Measurements from ENCODE around the gene OBSCN. TPM values are rescaled to one million over a fixed set of nuclear protein-coding genes. Genes with fewer than 3 reads are reported as not detected.
"Not testable (repeated sequence)": the region's sequence is repeated elsewhere in the genome, so short reads cannot be mapped to it uniquely, and the experiment has no call there.

OBSCN gene
- total and polyA plus RNA-seq, 2 donors (not counting 1 experiment from before 2014, with no cell fraction given): 10.0 to 63.9 TPM

- ChIA-PET CTCF (no interaction called here), POLR2A (no interaction called here)
- Histone ChIP-seq H2AFZ (ENCODE audit: insufficient read depth, low read depth, low read length, poor library complexity, severe bottlenecking) (no peak overlapping the region), H3K27me3 (replicated peaks in 1 of 4; ENCODE audit: control extremely low read depth in 1 of 4, control insufficient read depth in 3 of 4, insufficient read depth in 4 of 4, low read length in 3 of 4) (no peaks in the 10 kb centered on the region), H3K4me1 (ENCODE audit: control insufficient read depth in 2 of 2, insufficient read depth in 2 of 2, low read length in 2 of 2) (no peaks in the 10 kb centered on the region), H4K20me1 (ENCODE audit: control insufficient read depth, insufficient read depth, low read length, poor library complexity, severe bottlenecking) (no peaks in the 10 kb centered on the region), H3K36me3 (replicated peaks in 1 of 2; ENCODE audit: control extremely low read depth in 1 of 2, control insufficient read depth in 1 of 2, extremely low read depth in 1 of 2, insufficient read depth in 2 of 2, low read length in 1 of 2) (peaks cover 0 to 8% of the 10 kb centered on the region in 2 experiments), H3K4me2 (replicated peaks; ENCODE audit: low read depth, low read length, poor library complexity, severe bottlenecking) (no peak overlapping the region), H3K9ac (ENCODE audit: low read length) (no peak overlapping the region), H3K79me2 (ENCODE audit: control insufficient read depth, insufficient read depth, low read length) (no peaks in the 10 kb centered on the region), H3K27ac (ENCODE audit: low read length in 2 of 2) (no peak overlapping the region), H3K4me3 (ENCODE audit: control extremely low read depth in 1 of 5, extremely low read depth in 1 of 5, insufficient read depth in 1 of 5, low read depth in 2 of 5, low read length in 4 of 5) (no peak overlapping the region), H3K9me3 (ENCODE audit: control extremely low read depth in 1 of 3, control insufficient read depth in 2 of 3, insufficient read depth in 1 of 3, low read length in 2 of 3) (peaks cover 2 to 44% (median 36%) of the 10 kb centered on the region in 3 donors)
- 95% methylated on average over 5 of the region's 7 CpGs for WGBS (ENCODE audit: insufficient coverage)
- Mint-ChIP-seq H3K4me1 (no peaks in the 10 kb centered on the region), H3K9me3 (ENCODE audit: insufficient read depth) (peaks cover 30% of the 10 kb centered on the region), H3K27ac (no peak overlapping the region), H3K4me3 (no peak overlapping the region), H3K27me3 (no peaks in the 10 kb centered on the region)
- no peak for DNase-seq
- intact Hi-C loops (cut with micrococcal nuclease): no loop called here
- no peak for TF ChIP-seq EZH2 (IDR thresholded peaks at IDR 0.05; ENCODE audit: borderline replicate concordance, insufficient read depth, low read depth, low read length, poor library complexity, severe bottlenecking)
- no peak for TF ChIP-seq CTCF (IDR thresholded peaks at IDR 0.05)
- ATAC-seq (ENCODE audit: low read depth): no peak
Observed at GRCh38 chr1:228243093-228243492, 35.2 kb downstream of the OBSCN start.

- peaks cover 2 to 44% (median 36%) of the 10 kb centered on the region in 3 donors for H3K9me3 ChIP-seq (ENCODE audit: control extremely low read depth in 1 of 3, control insufficient read depth in 2 of 3, insufficient read depth in 1 of 3, low read length in 2 of 3)
- H3K9me3 Mint-ChIP-seq (ENCODE audit: insufficient read depth): peaks cover 30% of the 10 kb centered on the region
- H3K27ac Mint-ChIP-seq; H4K20me1 ChIP-seq (ENCODE audit: control insufficient read depth, insufficient read depth, low read length, poor library complexity, severe bottlenecking); H2AFZ ChIP-seq (ENCODE audit: insufficient read depth, low read depth, low read length, poor library complexity, severe bottlenecking); ATAC-seq (ENCODE audit: low read depth); H3K4me2 ChIP-seq (replicated peaks; ENCODE audit: low read depth, low read length, poor library complexity, severe bottlenecking); H3K27ac ChIP-seq (ENCODE audit: low read length in 2 of 2); H3K9ac ChIP-seq (ENCODE audit: low read length); H3K27me3 ChIP-seq (replicated peaks in 1 of 4; ENCODE audit: control extremely low read depth in 1 of 4, control insufficient read depth in 3 of 4, insufficient read depth in 4 of 4, low read length in 3 of 4); H3K36me3 ChIP-seq (replicated peaks in 1 of 2; ENCODE audit: control extremely low read depth in 1 of 2, control insufficient read depth in 1 of 2, extremely low read depth in 1 of 2, insufficient read depth in 2 of 2, low read length in 1 of 2); intact Hi-C loops (cut with micrococcal nuclease); H3K4me1 ChIP-seq (ENCODE audit: control insufficient read depth in 2 of 2, insufficient read depth in 2 of 2, low read length in 2 of 2); H3K79me2 ChIP-seq (ENCODE audit: control insufficient read depth, insufficient read depth, low read length); H3K4me3 Mint-ChIP-seq; H3K27me3 Mint-ChIP-seq; DNase-seq; H3K4me1 Mint-ChIP-seq; H3K4me3 ChIP-seq (ENCODE audit: control extremely low read depth in 1 of 5, extremely low read depth in 1 of 5, insufficient read depth in 1 of 5, low read depth in 2 of 5, low read length in 4 of 5); POLR2A ChIA-PET; CTCF ChIA-PET: not testable (repeated sequence)
- 78% methylated on average over 4 of the region's 5 CpGs for WGBS (ENCODE audit: insufficient coverage)
Observed at GRCh38 chr1:228243989-228244388, 36.1 kb downstream of the OBSCN start.
